IMR-90 (cell line): ENCODE measurements around the gene CDK14.

Experiments
- CTCF ChIP-seq: conservative IDR thresholded peaks from 2 replicates; pipeline ENCODE4 v1.5.1; 2012; ENCODE audit warnings: mild to moderate bottlenecking, low read depth, low read length, improper control_type of control experiment
- FOS ChIP-seq: fragments of 150-350 bp; IDR thresholded peaks from 2 replicates; pipeline ENCODE4 v1.6.1; 2016; ENCODE audit warnings: low read depth, low read length
- MAZ ChIP-seq: IDR thresholded peaks from 2 replicates; pipeline ENCODE4 v1.6.1; 2012; ENCODE audit warnings: low read depth, mild to moderate bottlenecking, low read length, improper control_type of control experiment, moderate library complexity, borderline replicate concordance
- RFX5 ChIP-seq: IDR thresholded peaks from 2 replicates; pipeline ENCODE4 v1.8.0; 2012; ENCODE audit warnings: low read depth, mild to moderate bottlenecking, low read length, moderate library complexity

GRCh38 chr7:91046322-91047089 is 450.4 kb downstream of the CDK14 start:
- no peak for TF ChIP-seq MAZ
- TF ChIP-seq RFX5: no peak
- no peak for TF ChIP-seq FOS
- TF ChIP-seq CTCF: peak; percentile 36
